ENCODE data around the gene GCSAM.

GRCh38 chr3:112078125-112079083 is 54.6 kb downstream of the GCSAM start:
- TF ChIP-seq CTCF (IDR thresholded peaks at IDR 0.05): no peak
- TF ChIP-seq POLR2AphosphoS5 (IDR thresholded peaks at IDR 0.05): no peak

Measured in upper lobe of left lung (tissue), 4 donors.